GM18507 (cell line): ENCODE measurements around the gene ATP13A5.

Experiments
- DNase-seq: peaks from one replicate; pipeline ENCODE4 v3.0.0; 2011; ENCODE audit warnings: low read depth; ENCODE audit not compliant: insufficient read length; ENCODE audit errors: extremely low spot score
- FAIRE-seq: peaks from 2 replicates; lab custom pipeline; 2011; peaks lifted over from hg19 to GRCh38; lab: Jason Lieb, UNC

The ATP13A5 gene

GRCh38 chr3:193348686-193349085 is 29.9 kb downstream of the ATP13A5 start:
- DNase-seq (no peak), FAIRE-seq (no peak)

- no peak for DNase-seq
- FAIRE-seq, result no peak
Observed at GRCh38 chr3:193347521-193348501, 30.7 kb downstream of the ATP13A5 start.

GRCh38 chr3:193346259-193346658 is 32.3 kb downstream of the ATP13A5 start:
- FAIRE-seq, result no peak

GRCh38 chr3:193345431-193345830 is 33.1 kb downstream of the ATP13A5 start:
- DNase-seq (no peak), FAIRE-seq (no peak)

More at GRCh38 chr3:193346259-193346658, 32.3 kb downstream of the ATP13A5 start:
- no peak for DNase-seq

GRCh38 chr3:193344486-193344885 is 34.1 kb downstream of the ATP13A5 start:
- DNase-seq (no peak), FAIRE-seq (no peak)

GRCh38 chr3:193343726-193344222 is 34.8 kb downstream of the ATP13A5 start:
- FAIRE-seq (no peak), DNase-seq (no peak)

- DNase-seq (no peak), FAIRE-seq (no peak)
Observed at GRCh38 chr3:193342551-193342950, 36.0 kb downstream of the ATP13A5 start.

- DNase-seq, result no peak
- FAIRE-seq, result no peak
Observed at GRCh38 chr3:193335031-193335430, 43.5 kb downstream of the ATP13A5 start.

- FAIRE-seq (no peak), DNase-seq (no peak)
Observed at GRCh38 chr3:193333229-193333628, 45.3 kb downstream of the ATP13A5 start.

GRCh38 chr3:193330555-193331204 is 47.9 kb downstream of the ATP13A5 start:
- DNase-seq (no peak), FAIRE-seq (no peak)

GRCh38 chr3:193317682-193318300 is 60.8 kb downstream of the ATP13A5 start:
- DNase-seq (no peak), FAIRE-seq (no peak)

GRCh38 chr3:193314161-193314560 is 64.4 kb downstream of the ATP13A5 start:
- no peak for FAIRE-seq
- DNase-seq, result no peak

- no peak for DNase-seq
Observed at GRCh38 chr3:193313061-193313958, 65.2 kb downstream of the ATP13A5 start.

GRCh38 chr3:193310914-193311723 is 67.4 kb downstream of the ATP13A5 start:
- FAIRE-seq, result no peak
- DNase-seq, result no peak

More at GRCh38 chr3:193313061-193313958, 65.2 kb downstream of the ATP13A5 start:
- no peak for FAIRE-seq

GRCh38 chr3:193305356-193305755 is 73.2 kb downstream of the ATP13A5 start:
- FAIRE-seq, result no peak
- no peak for DNase-seq

- no peak for DNase-seq
- no peak for FAIRE-seq
Observed at GRCh38 chr3:193301433-193301832, 77.1 kb downstream of the ATP13A5 start.

GRCh38 chr3:193297421-193297820 is 81.1 kb downstream of the ATP13A5 start:
- DNase-seq (no peak), FAIRE-seq (no peak)

- DNase-seq (no peak), FAIRE-seq (no peak)
Observed at GRCh38 chr3:193295985-193296384, 82.6 kb downstream of the ATP13A5 start.
